Stimulated activated CD4-positive, alpha-beta T cell treated with anti-CD3 and anti-CD28 coated beads, Interleukin-4, amount 100 ng/mL, for 4 hours (primary cell): ENCODE data around the gene LIMS2.

Source experiments
- DNase-seq, 2 experiments: peaks; one replicate each; pipeline ENCODE4 v3.0.0-alpha.2; 2020

The LIMS2 gene

GRCh38 chr2:127644066-127645025 is 31.0 kb downstream of the LIMS2 start:
- DNase-seq: no peak

DNA sequence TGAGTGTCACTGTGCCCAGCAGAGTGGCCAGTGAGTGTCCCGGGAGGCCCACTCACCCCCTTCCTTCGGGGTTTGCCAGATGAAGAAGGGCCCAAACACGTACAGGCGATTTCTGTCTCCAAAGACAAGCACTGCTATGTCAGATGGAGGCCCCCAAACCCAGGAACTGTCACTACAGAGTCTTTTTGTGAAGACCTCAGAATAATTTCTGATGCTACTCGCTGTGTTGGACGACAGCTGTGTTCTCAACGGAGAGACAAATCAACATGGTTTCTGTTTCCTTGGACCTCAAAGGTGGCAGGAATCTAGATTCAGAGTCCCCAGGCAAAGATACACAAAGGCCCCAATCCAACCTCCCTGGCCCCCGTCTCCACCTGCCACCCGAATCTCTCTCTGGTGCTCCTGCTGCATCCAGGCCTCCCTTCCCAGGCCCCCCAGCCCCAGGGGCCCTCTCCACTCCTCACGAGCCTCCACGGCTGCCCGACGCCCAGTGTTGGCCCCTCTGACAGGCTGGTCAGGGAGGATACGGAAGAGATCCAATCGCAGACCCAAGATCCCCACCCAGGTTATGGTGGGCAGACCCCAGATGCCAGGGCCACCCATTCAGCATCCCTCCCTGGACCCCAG is 31.8 kb downstream of the LIMS2 start:
- DNase-seq: no peak

DNA sequence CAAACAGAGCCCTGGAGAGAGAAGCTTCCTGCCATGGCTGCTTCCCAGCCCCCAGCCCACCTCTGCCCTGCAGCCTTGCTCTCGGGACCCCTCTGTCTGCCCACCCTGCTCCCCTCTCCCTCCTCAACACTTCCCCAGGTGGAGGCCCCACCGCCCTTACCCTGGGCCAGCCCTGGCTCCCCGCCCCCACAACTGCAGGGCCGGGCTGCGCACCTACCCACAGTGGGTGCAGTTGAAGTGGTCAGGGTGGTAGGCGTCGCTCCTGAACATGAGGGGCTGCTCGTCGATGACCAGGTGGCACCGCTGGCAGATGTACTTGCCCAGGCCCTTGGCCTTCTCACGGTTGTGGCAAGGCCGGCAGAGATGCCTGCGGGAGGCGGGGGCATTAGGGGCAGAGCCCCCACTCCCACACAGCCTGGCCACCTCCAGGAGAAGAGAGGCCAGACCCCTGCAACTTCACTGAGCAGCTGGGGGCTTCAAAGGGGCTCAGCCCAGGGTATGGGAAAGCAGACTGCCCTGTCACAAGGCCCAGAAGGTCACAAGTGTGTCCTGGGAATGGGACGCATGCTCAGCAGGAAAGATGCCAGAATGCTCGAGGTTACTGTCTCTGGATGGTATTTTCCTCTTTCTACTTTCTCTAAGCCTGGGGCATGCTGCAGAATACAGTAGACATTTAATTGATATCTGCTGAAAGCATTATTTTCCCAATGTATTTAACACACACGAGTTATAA is 32.5 kb downstream of the LIMS2 start:
- DNase-seq: no peak

- peak; percentile 24 to 39 for DNase-seq
Measured at GRCh38 chr2:127641846-127642507, 33.4 kb downstream of the LIMS2 start.

DNA sequence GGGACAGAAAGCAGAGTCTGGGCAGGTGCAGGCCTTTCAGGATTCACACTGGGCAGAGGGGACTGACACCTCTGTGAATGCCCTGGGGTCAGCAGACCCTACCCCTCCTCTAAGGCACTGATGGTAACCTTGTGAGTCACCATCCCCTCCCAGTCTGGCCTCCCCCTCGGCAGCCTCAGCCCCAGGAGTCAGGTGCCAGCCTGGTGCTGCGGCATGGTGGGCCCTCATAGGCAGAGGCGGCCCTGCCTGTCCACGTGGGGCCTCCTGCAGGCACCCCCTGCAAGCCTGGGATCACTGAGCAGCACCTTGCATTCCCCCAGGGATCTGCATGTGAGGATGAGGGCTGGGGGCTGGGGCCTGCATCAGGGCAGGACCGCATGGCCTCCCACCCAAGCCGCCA is 34.2 kb downstream of the LIMS2 start:
- DNase-seq: no peak

GRCh38 chr2:127640082-127641072 is 35.0 kb downstream of the LIMS2 start:
- DNase-seq: no peak

DNA sequence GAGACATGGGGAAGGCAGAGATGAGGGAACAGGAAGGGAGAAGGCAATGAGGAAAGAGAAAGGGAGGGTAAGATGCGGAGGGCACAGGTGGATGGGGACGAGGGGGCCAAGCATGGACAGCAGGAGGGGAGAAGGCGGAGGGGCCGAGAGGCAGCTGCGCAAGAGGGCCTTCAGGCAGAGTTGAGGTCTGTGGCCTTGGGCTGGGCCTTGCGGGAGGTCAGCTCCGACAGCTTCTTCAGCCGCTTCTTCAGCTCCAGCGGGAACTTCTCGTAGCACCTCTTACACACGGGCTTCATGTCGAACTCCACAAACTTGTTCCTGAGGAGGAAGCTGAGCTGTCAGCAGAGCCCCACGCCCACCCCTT is 36.2 kb downstream of the LIMS2 start:
- DNase-seq: no peak

DNA sequence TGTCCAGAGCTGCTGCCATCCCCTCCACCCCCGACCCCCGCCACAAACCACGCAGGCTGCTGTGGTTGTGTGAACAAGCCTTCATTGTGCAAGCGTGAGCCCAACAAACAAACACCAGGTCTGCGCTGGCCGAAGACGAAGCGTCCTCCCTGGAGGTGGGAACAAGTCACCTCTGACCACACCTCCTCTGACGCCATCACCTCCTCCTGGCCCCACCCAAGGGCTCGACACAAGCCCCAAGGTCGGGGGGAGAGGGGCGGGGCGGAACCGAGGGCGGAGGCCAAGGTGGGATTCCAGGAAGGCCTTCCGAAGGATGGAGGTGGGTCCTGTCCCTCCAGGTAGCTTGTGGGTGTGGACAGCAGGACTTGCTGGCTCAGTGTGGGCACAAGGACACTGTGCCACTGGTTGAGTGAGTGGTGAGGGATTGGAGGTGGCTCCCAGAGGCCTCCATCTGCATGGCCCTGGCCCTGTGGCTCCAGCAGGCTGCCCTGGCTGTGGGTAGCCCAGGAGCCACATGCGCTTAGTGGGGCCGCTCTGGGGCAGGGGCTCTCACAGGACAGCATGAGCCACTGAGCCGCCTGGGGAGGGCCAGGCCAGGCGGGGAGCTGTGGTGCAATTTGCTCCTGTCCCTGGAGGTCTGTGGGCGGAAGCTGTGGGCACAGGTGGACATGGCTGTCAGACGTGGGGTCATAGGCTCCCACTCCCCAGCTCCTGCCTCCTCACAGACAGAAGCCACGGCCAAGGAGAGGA is 36.8 kb downstream of the LIMS2 start:
- DNase-seq: no peak

- no peak for DNase-seq
Measured at GRCh38 chr2:127637725-127638252, 37.5 kb downstream of the LIMS2 start.

GRCh38 chr2:127637236-127637630 is 38.1 kb downstream of the LIMS2 start:
- no peak for DNase-seq

- DNase-seq: no peak
Measured at GRCh38 chr2:127636248-127637235, 38.8 kb downstream of the LIMS2 start.

DNA sequence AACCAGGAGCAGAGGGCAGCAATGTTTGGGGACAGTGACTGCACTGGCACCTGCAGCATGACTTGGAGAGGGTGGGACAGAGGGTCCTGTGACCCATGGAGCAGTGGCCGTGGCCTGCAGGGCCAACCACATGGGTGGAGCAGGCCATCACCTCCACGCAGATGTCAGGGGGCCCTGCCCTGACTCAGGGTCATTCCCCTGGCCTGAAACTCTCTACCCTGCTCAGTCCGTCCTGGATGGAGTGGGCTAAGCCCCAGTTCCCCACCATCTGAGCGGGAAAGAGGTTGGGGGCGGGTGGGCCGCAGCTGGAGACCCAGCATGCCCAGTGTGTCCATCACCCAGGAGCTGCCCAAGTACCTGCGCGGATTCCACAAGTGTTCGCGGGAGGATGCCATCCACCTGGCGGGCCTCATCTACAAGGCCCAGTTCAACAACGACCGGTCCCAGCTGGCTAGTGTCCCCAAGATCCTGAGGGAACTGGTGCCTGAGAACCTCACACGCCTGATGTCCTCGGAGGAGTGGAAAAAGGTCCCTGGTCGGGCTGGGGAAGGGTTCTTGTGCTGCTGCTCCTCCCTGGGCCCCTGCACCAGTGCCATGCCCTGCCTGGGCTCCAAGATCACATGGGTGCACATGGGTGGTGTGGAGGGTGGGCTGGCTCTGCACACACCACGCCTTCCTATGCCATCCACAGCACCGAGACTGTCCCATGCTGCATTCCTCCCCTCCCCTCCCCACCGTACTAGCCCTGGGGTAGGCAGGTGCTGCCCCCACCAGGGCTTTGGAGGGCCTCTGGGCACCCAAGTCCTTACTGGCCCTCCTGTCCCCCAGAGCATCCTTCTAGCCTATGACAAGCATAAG is 39.7 kb downstream of the LIMS2 start:
- no peak for DNase-seq

GRCh38 chr2:127634626-127635379 is 40.5 kb downstream of the LIMS2 start:
- no peak for DNase-seq

GRCh38 chr2:127634066-127634617 is 41.2 kb downstream of the LIMS2 start:
- no peak for DNase-seq

DNA sequence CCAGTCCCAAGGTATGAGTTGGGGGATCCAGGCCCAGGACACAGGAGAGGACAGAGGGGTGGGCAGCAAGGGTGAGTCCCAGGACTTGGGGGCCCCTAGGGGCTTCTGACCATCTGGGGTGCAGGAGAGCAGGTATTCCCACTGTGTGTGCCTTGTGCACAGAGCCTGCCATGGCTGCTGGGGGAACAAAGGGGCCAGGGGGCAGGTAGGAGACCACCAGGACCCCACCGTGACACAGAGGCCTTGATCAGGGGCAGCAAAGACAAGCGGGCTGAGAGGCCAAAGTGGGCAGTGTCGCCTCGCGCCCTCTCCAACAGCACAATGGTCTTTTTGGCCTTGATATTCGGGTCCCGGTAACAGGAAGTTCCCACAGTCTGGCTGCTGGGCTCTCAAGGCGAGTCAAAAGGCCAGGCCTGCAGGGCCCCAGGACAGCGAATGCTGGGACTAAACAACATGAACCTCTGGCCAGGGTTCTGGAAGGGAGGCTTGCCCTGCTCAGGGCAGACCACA is 41.7 kb downstream of the LIMS2 start:
- no peak for DNase-seq

DNA sequence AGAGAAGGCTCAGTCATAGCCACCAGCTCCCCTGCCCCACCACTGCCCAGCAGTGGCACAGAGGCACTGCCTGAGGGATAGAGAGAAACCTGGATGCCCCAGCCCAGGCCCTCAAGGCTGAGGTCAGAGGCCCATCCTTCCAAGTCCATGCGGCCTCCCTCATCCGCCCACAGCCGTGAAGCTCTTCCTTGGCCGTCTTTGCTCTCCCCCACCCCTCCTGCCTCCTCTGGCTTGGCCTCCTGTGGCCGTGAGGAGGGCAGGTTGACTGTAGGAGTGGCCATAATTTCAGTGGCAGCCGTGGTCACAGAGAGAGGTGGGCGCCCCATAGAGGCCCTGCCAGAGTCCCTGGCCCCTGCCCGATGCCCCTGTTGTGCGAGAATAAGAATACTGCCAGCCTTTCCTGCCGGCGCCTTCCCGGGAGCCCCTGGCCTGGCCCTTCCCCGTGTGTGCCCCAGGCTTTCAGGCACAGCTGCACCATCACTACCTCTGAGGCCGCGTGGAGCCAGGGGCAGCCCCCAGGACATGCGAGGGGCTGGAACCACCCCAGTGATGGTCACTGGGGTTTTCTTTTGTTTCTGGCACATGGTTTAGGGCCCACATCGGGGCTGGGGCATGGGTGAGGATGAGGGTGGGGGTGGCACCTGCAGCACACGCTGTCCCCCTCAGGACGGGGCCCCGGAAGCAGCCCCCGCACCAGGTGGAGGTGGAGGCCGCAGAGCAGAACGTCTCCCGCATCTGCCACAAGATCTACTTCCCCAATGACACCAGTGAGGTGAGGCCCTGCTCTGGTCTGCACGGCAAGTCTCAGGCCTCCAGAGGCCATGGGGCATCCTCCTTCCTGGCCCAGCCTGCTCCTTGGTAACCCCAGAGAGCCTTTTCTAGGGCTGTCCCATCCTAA is 42.5 kb downstream of the LIMS2 start:
- DNase-seq: no peak
